Immature natural killer cell (primary cell): ENCODE results near the gene PSMB3. TPM values are rescaled to one million over a fixed set of nuclear protein-coding genes. Genes with fewer than 3 reads are reported as not detected.

ENCODE experiments used
- DNase-seq, 3 donors: peaks; one replicate each; pipeline ENCODE4 v3.0.0; 2022; ENCODE audit warnings: mixed read lengths in 1 of 3
- H3K27ac Mint-ChIP-seq, 6 donors: one replicate each; pipeline ENCODE4 v1.8.0; 2020; ENCODE audit warnings: mixed read lengths in 6 of 6, mild to moderate bottlenecking in 5 of 6, inconsistent platforms in 4 of 6, moderate library complexity in 3 of 6
- H3K27me3 Mint-ChIP-seq, 3 donors: one replicate each; pipeline ENCODE4 v1.8.0; 2020 to 2021; ENCODE audit warnings: low read depth in 3 of 3, mild to moderate bottlenecking in 3 of 3, mixed read lengths in 3 of 3, moderate library complexity in 3 of 3, inconsistent platforms in 1 of 3
- H3K36me3 Mint-ChIP-seq, 3 donors: one replicate each; pipeline ENCODE4 v1.8.0; 2020; ENCODE audit warnings: mixed read lengths in 3 of 3, inconsistent platforms in 2 of 3, mild to moderate bottlenecking in 2 of 3
- H3K4me1 Mint-ChIP-seq, 2 donors: one replicate each; pipeline ENCODE4 v1.8.0; 2020; ENCODE audit warnings: inconsistent platforms in 2 of 2, mild to moderate bottlenecking in 2 of 2, mixed read lengths in 2 of 2, moderate library complexity in 1 of 2
- H3K4me3 Mint-ChIP-seq, 5 donors: one replicate each; pipeline ENCODE4 v1.8.0; 2020; ENCODE audit warnings: mild to moderate bottlenecking in 5 of 5, mixed read lengths in 5 of 5, inconsistent platforms in 3 of 5, moderate library complexity in 3 of 5
- H3K9me3 Mint-ChIP-seq, 6 donors: one replicate each; pipeline ENCODE4 v1.8.0; 2020; ENCODE audit warnings: mild to moderate bottlenecking in 6 of 6, mixed read lengths in 6 of 6, inconsistent platforms in 4 of 6, moderate library complexity in 3 of 6
- polyA plus RNA-seq, 3 donors: library from polyadenylated mRNA; unstranded; fragments of 300-500 nt; fragmentation: Illumina TruSeq; gene quantifications; one replicate each; pipeline ENCODE4 v1.2.3, GENCODE V29; 2021

PSMB3 gene
- polyA plus RNA-seq, 3 donors from 2014 or later: 509 to 821 (median 662) TPM

- Mint-ChIP-seq H3K9me3 (peaks cover 0 to 3% (median 0%) of the 10 kb centered on the region in 6 donors), H3K27ac (peak overlapping the region in 2 of 6 donors; percentile 89 to 99), H3K4me3 (peak overlapping the region; percentile 97 to 100 (median 98)), H3K27me3 (peaks cover 39 to 47% (median 44%) of the 10 kb centered on the region in 3 donors), H3K36me3 (peaks cover 0 to 7% (median 3%) of the 10 kb centered on the region in 3 donors), H3K4me1 (peaks cover 56 to 61% of the 10 kb centered on the region in 2 donors)
- DNase-seq: no peak
Measured at GRCh38 chr17:38750312-38751121, 2.0 kb upstream of the PSMB3 start.

GRCh38 chr17:38751144-38751807, 1.3 kb upstream of the PSMB3 start:
- peaks cover 34 to 42% (median 42%) of the 10 kb centered on the region in 3 donors for H3K27me3 Mint-ChIP-seq
- peaks cover 0 to 3% (median 0%) of the 10 kb centered on the region in 6 donors for H3K9me3 Mint-ChIP-seq
- H3K36me3 Mint-ChIP-seq: peaks cover 4 to 14% (median 7%) of the 10 kb centered on the region in 3 donors
- H3K27ac Mint-ChIP-seq: peak overlapping the region in 5 of 6 donors; percentile 89 to 99 (median 97)
- DNase-seq: no peak
- H3K4me3 Mint-ChIP-seq: peak overlapping the region; percentile 97 to 100 (median 98)
- H3K4me1 Mint-ChIP-seq: peaks cover 61 to 65% of the 10 kb centered on the region in 2 donors

- H3K4me3 Mint-ChIP-seq: peak overlapping the region; percentile 97 to 100 (median 98)
- H3K27ac Mint-ChIP-seq: peak overlapping the region; percentile 89 to 99 (median 97)
- DNase-seq: peak; percentile 81 to 87 (median 85)
- peaks cover 0 to 3% (median 0%) of the 10 kb centered on the region in 6 donors for H3K9me3 Mint-ChIP-seq
- peaks cover 28 to 39% (median 36%) of the 10 kb centered on the region in 3 donors for H3K27me3 Mint-ChIP-seq
- peaks cover 4 to 15% (median 7%) of the 10 kb centered on the region in 3 donors for H3K36me3 Mint-ChIP-seq
- peaks cover 55 to 59% of the 10 kb centered on the region in 2 donors for H3K4me1 Mint-ChIP-seq
Measured at GRCh38 chr17:38751808-38752307, 683 bp upstream of the PSMB3 start.

GRCh38 chr17:38753071-38753506, 548 bp downstream of the PSMB3 start:
- Mint-ChIP-seq H3K9me3 (peaks cover 0 to 3% (median 0%) of the 10 kb centered on the region in 6 donors), H3K27ac (peak overlapping the region; percentile 70 to 98 (median 82)), H3K4me1 (peaks cover 55 to 56% of the 10 kb centered on the region in 2 donors), H3K36me3 (peaks cover 4 to 15% (median 7%) of the 10 kb centered on the region in 3 donors), H3K27me3 (peaks cover 28 to 37% (median 34%) of the 10 kb centered on the region in 3 donors), H3K4me3 (peak overlapping the region; percentile 97 to 100 (median 98))
- DNase-seq: no peak

GRCh38 chr17:38761612-38762011, 9.1 kb downstream of the PSMB3 start:
- Mint-ChIP-seq H3K27me3 (no peaks in the 10 kb centered on the region), H3K4me1 (peaks cover 3 to 12% of the 10 kb centered on the region in 2 donors), H3K27ac (peak overlapping the region in 4 of 6 donors; percentile 17 to 79 (median 40)), H3K36me3 (peaks cover 4 to 48% (median 22%) of the 10 kb centered on the region in 3 donors), H3K9me3 (no peaks in the 10 kb centered on the region), H3K4me3 (no peak overlapping the region)
- peak in 1 of 3 donors; percentile 16 for DNase-seq

- Mint-ChIP-seq H3K9me3 (no peaks in the 10 kb centered on the region), H3K4me3 (no peak overlapping the region), H3K36me3 (peaks cover 4 to 54% (median 22%) of the 10 kb centered on the region in 3 donors), H3K27ac (peak overlapping the region in 3 of 6 donors; percentile 50 to 79 (median 56)), H3K4me1 (peaks cover 3 to 12% of the 10 kb centered on the region in 2 donors), H3K27me3 (no peaks in the 10 kb centered on the region)
- no peak for DNase-seq
Measured at GRCh38 chr17:38762231-38762630, 9.7 kb downstream of the PSMB3 start.

GRCh38 chr17:38766341-38766740, 13.8 kb downstream of the PSMB3 start:
- Mint-ChIP-seq H3K4me1 (peaks cover under 1 to 9% of the 10 kb centered on the region in 2 donors), H3K36me3 (peaks cover 9 to 56% (median 19%) of the 10 kb centered on the region in 3 donors), H3K27me3 (no peaks in the 10 kb centered on the region), H3K27ac (peak overlapping the region in 3 of 6 donors; percentile 36 to 62 (median 46)), H3K4me3 (no peak overlapping the region), H3K9me3 (no peaks in the 10 kb centered on the region)
- DNase-seq: no peak

- Mint-ChIP-seq H3K4me3 (no peak overlapping the region), H3K27me3 (no peaks in the 10 kb centered on the region), H3K36me3 (peaks cover 13 to 49% (median 15%) of the 10 kb centered on the region in 3 donors), H3K27ac (no peak overlapping the region), H3K4me1 (peaks cover 0 to 4% of the 10 kb centered on the region in 2 donors), H3K9me3 (no peaks in the 10 kb centered on the region)
- no peak for DNase-seq
Measured at GRCh38 chr17:38768417-38768816, 15.9 kb downstream of the PSMB3 start.

GRCh38 chr17:38773258-38773657, 20.7 kb downstream of the PSMB3 start:
- peaks cover 14 to 48% (median 17%) of the 10 kb centered on the region in 3 donors for H3K36me3 Mint-ChIP-seq

GRCh38 chr17:38777641-38778250, 25.2 kb downstream of the PSMB3 start:
- Mint-ChIP-seq H3K9me3 (no peaks in the 10 kb centered on the region), H3K27me3 (peaks cover 0 to 1% (median 0%) of the 10 kb centered on the region in 3 donors), H3K36me3 (peaks cover 11 to 55% (median 27%) of the 10 kb centered on the region in 3 donors), H3K4me3 (no peak overlapping the region), H3K4me1 (no peaks in the 10 kb centered on the region), H3K27ac (no peak overlapping the region)
- DNase-seq: no peak

More at GRCh38 chr17:38773258-38773657, 20.7 kb downstream of the PSMB3 start:
- DNase-seq: no peak
- Mint-ChIP-seq H3K9me3 (no peaks in the 10 kb centered on the region), H3K27me3 (no peaks in the 10 kb centered on the region), H3K27ac (peak overlapping the region in 2 of 6 donors; percentile 14 to 49), H3K4me3 (no peak overlapping the region), H3K4me1 (no peaks in the 10 kb centered on the region)

GRCh38 chr17:38779965-38780752, 27.6 kb downstream of the PSMB3 start:
- peaks cover 0 to 1% (median 0%) of the 10 kb centered on the region in 3 donors for H3K27me3 Mint-ChIP-seq
- H3K27ac Mint-ChIP-seq: no peak overlapping the region
- H3K4me3 Mint-ChIP-seq: no peak overlapping the region
- H3K9me3 Mint-ChIP-seq: no peaks in the 10 kb centered on the region
- DNase-seq: no peak
- H3K4me1 Mint-ChIP-seq: no peaks in the 10 kb centered on the region
- peaks cover 4 to 49% (median 19%) of the 10 kb centered on the region in 3 donors for H3K36me3 Mint-ChIP-seq

GRCh38 chr17:38783227-38783626, 30.7 kb downstream of the PSMB3 start:
- H3K27ac Mint-ChIP-seq: no peak overlapping the region
- peaks cover 0 to 1% of the 10 kb centered on the region in 2 donors for H3K4me1 Mint-ChIP-seq
- peaks cover 0 to 1% (median 0%) of the 10 kb centered on the region in 3 donors for H3K27me3 Mint-ChIP-seq
- H3K36me3 Mint-ChIP-seq: peaks cover 4 to 42% (median 23%) of the 10 kb centered on the region in 3 donors
- no peak for DNase-seq
- H3K4me3 Mint-ChIP-seq: no peak overlapping the region
- H3K9me3 Mint-ChIP-seq: no peaks in the 10 kb centered on the region
